WERI-Rb-1 (cell line): Measurements from ENCODE around the gene MYO15A.

Experiments used
- DNase-seq: peaks from one replicate; pipeline ENCODE4 v3.0.0-alpha.2; 2020
- H3K27ac ChIP-seq: fragments of 250-450 bp; sonication (Bioruptor Pico); 2 replicates; pipeline ENCODE4 v1.5.1; 2020; ENCODE audit warnings: mild to moderate bottlenecking, moderate library complexity
- H3K27me3 ChIP-seq: fragments of 250-450 bp; sonication (Bioruptor Pico); 2 replicates; pipeline ENCODE4 v1.5.1; 2021; ENCODE audit warnings: mild to moderate bottlenecking, low read depth, moderate library complexity; ENCODE audit not compliant: insufficient read depth, severe bottlenecking
- H3K36me3 ChIP-seq: fragments of 250-450 bp; sonication (Bioruptor Pico); 2 replicates; pipeline ENCODE4 v1.5.1; 2020; ENCODE audit warnings: mild to moderate bottlenecking, moderate library complexity
- H3K4me3 ChIP-seq: 2 replicates; pipeline ENCODE4 v1.5.1; 2011; ENCODE audit warnings: low read depth, mild to moderate bottlenecking, control low read depth, low read length
- H3K9me3 ChIP-seq: fragments of 250-450 bp; sonication (Bioruptor Pico); 2 replicates; pipeline ENCODE4 v1.5.1; 2021; ENCODE audit warnings: mild to moderate bottlenecking, moderate library complexity; ENCODE audit not compliant: severe bottlenecking
- CTCF ChIP-seq: IDR thresholded peaks from 2 replicates; pipeline ENCODE4 v1.5.1; 2011; ENCODE audit warnings: low read depth, mild to moderate bottlenecking, control low read depth, inconsistent platforms, low read length

MYO15A gene

GRCh38 chr17:18108401-18109312 lies at the start of gene MYO15A:
MYO15A (plus strand) TSS chr17:18108756; CDS start chr17:18118801, 10,045 bp downstream.
- H3K9me3 ChIP-seq = no peaks in the 10 kb centered on the region
- TF ChIP-seq CTCF = no peak
- no peaks in the 10 kb centered on the region for H3K36me3 ChIP-seq
- no peaks in the 10 kb centered on the region for H3K27me3 ChIP-seq
- DNase-seq = no peak
- no peak within 1 kb of the TSS for H3K4me3 ChIP-seq
- no peak within 1 kb of the TSS for H3K27ac ChIP-seq

DNA sequence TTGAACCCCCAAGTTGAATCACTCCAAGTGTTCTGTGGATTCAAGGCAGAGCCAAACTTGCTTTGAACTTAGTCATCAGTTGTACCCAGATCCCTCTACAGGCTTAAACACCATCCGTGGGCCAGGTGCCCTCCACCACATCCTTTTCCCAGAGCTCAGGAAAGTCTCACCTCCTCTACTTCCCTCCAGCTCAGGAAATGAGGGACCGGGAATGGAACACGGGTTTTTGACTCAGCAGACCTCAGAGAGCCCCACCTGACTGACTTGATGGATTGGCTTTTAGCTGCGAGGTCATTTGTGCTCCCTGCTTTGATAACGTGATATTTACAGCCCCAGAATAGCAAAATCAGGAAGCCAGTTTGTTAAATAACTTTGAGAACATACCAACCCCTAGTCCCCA lies 49.3 kb upstream of the MYO15A start:
- Histone ChIP-seq H3K36me3 (peaks cover 66% of the 10 kb centered on the region), H3K27me3 (no peaks in the 10 kb centered on the region), H3K27ac (no peak overlapping the region), H3K4me3 (no peak overlapping the region), H3K9me3 (no peaks in the 10 kb centered on the region)
- TF ChIP-seq CTCF = no peak
- DNase-seq = no peak

DNA sequence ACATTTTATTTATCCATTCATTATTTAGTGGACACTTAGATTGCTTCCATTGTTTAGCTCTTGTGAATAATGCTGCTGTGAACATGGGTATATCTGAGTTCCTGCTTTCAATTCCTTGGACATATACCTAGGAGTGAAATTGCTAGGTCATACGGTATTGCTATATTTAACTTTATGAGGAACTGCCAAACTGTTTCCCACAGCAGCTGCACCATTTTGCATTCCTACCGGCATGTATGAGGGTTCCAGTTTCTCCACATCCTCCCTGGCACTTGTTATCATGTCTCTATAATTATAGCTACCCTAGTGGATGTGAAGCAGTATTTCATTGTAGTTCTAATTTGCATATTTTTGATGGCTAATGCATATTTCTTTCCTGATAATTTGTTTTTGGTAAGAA lies 44.5 kb upstream of the MYO15A start:
- DNase-seq = no peak
- no peaks in the 10 kb centered on the region for H3K9me3 ChIP-seq
- H3K36me3 ChIP-seq = peaks cover 44% of the 10 kb centered on the region
- H3K27me3 ChIP-seq = no peaks in the 10 kb centered on the region
- H3K27ac ChIP-seq = no peak overlapping the region
- no peak for TF ChIP-seq CTCF
- H3K4me3 ChIP-seq = no peak overlapping the region

GRCh38 chr17:18065546-18065945 lies 43.0 kb upstream of the MYO15A start:
- no peak for TF ChIP-seq CTCF
- DNase-seq = no peak
- H3K36me3 ChIP-seq = peaks cover 36% of the 10 kb centered on the region

DNA sequence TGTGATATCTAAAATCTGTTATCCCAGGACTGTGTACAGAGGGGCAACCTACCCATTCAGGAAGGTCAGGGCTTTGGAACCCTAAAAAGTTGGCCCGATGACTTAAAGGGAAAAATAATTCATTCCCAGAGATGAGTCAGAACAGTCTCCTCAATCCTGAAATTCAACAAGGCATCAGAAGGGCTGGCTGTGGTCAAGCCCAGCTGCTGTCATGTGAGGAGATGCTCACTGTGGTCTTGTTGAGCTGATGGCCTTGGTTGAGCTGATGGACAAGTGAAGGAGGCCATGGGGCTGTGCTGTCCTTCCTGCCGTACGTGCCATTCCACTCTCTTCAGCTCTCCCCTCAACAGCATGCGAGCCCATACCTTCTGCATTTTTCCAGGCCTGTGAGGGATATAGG lies 41.7 kb upstream of the MYO15A start:
- Histone ChIP-seq H3K9me3 (no peaks in the 10 kb centered on the region), H3K27me3 (no peaks in the 10 kb centered on the region), H3K27ac (no peak overlapping the region), H3K4me3 (no peak overlapping the region), H3K36me3 (peaks cover 23% of the 10 kb centered on the region)
- no peak for TF ChIP-seq CTCF
- no peak for DNase-seq

More at GRCh38 chr17:18065546-18065945, 43.0 kb upstream of the MYO15A start:
- no peak overlapping the region for H3K4me3 ChIP-seq
- H3K27ac ChIP-seq = no peak overlapping the region
- H3K9me3 ChIP-seq = no peaks in the 10 kb centered on the region
- H3K27me3 ChIP-seq = no peaks in the 10 kb centered on the region
